Neural progenitor cell (in vitro differentiated cells): Measurements from ENCODE around the gene TMEM217.

Source experiments
- CTCF ChIP-seq: fragments of 200-600 bp; sonication (generic); IDR thresholded peaks from 2 replicates; pipeline ENCODE4 v1.5.1; 2017; ENCODE audit warnings: antibody characterized with exemption, mild to moderate bottlenecking
- EZH2 ChIP-seq: fragments of 200-600 bp; sonication (generic); IDR thresholded peaks from 2 replicates; pipeline ENCODE4 v1.6.1; 2017; ENCODE audit warnings: antibody characterized with exemption, mild to moderate bottlenecking, moderate library complexity
- EZH2phosphoT487 ChIP-seq: fragments of 200-600 bp; sonication (generic); IDR thresholded peaks from 2 replicates; pipeline ENCODE4 v1.6.1; 2017; ENCODE audit warnings: antibody characterized with exemption

- no peak for TF ChIP-seq CTCF
- no peak for TF ChIP-seq EZH2
- no peak for TF ChIP-seq EZH2phosphoT487
Observed at GRCh38 chr6:37173493-37174195, 84.3 kb downstream of the TMEM217 start.
